Tibial nerve (tissue), 4 donors: ENCODE data around the gene AEBP2. TPM values are rescaled to one million over a fixed set of nuclear protein-coding genes. Genes with fewer than 3 reads are reported as not detected.

Experiments used
- DNase-seq, 2 donors: peaks; one replicate each; pipeline ENCODE4 v3.0.0-alpha.2; 2019; ENCODE audit warnings: low spot score in 2 of 2
- H3K27ac ChIP-seq, 4 donors: fragments of 200-600 bp; sonication (generic) in 3 of 4; one replicate each; pipeline ENCODE4 v1.5.1; 2017 to 2019; ENCODE audit warnings: mild to moderate bottlenecking in 1 of 4
- H3K27me3 ChIP-seq, 2 donors: fragments of 200-600 bp; sonication (generic) in 1 of 2; one replicate each; pipeline versions ENCODE4 v1.5.1 to v1.6.0; 2017 to 2019
- H3K36me3 ChIP-seq, 3 donors: fragments of 200-600 bp; sonication (generic); one replicate each; pipeline ENCODE4 v1.5.1; 2018 to 2019
- H3K4me1 ChIP-seq, 4 donors: fragments of 200-600 bp; sonication (generic) in 3 of 4; one replicate each; pipeline ENCODE4 v1.5.1; 2017 to 2019
- H3K4me3 ChIP-seq, 4 donors: fragments of 200-600 bp; sonication (generic) in 3 of 4; one replicate each; pipeline ENCODE4 v1.5.1; 2017 to 2019; ENCODE audit warnings: mild to moderate bottlenecking in 1 of 4, moderate library complexity in 1 of 4
- H3K9me3 ChIP-seq, 4 donors: fragments of 200-600 bp; sonication (generic) in 3 of 4; one replicate each; pipeline ENCODE4 v1.5.1; 2017 to 2019
- EP300 ChIP-seq, 2 donors: sonication (generic); formaldehyde crosslinking; IDR thresholded peaks; one replicate each; pipeline ENCODE4 v1.6.1; 2017; ENCODE audit warnings: antibody characterized with exemption in 2 of 2, mild to moderate bottlenecking in 1 of 2
- POLR2A ChIP-seq, 2 donors: fragments of 450-650 bp; IDR thresholded peaks; one replicate each; pipeline ENCODE4 v1.6.1; 2017; ENCODE audit warnings: antibody characterized with exemption in 2 of 2, mild to moderate bottlenecking in 2 of 2, moderate library complexity in 2 of 2
- WGBS, 2 donors: methylation state at CpG; one replicate each; pipeline ENCODE4 v1.1.5; 2018; 5-methylcytosine and 5-hydroxymethylcytosine counted together
- total RNA-seq, 4 donors: library from RNA; depleted of rRNA; stranded (reverse); fragments of >200 nt; gene quantifications; one replicate each; pipeline ENCODE4 v1.1.0, GENCODE V29; 2016
- TF ChIP-seq, protein P1 (sequence below), 5 experiments: fragments of 200-600 bp in 3 of 5; fragments of 450-650 bp in 2 of 5; sonication (generic) in 3 of 5; IDR thresholded peaks; one replicate each; pipeline ENCODE4 v1.5.1; 2016 to 2019; ENCODE audit warnings: antibody characterized with exemption in 5 of 5, mild to moderate bottlenecking in 3 of 5, moderate library complexity in 2 of 5

Gene AEBP2
- total RNA-seq, 4 donors from 2014 or later = 35.7 to 55.9 (median 45.7) TPM

- H3K9me3 ChIP-seq = no peaks in the 10 kb centered on the region
- H3K36me3 ChIP-seq = peaks cover 0 to 9% (median 0%) of the 10 kb centered on the region in 3 donors
- H3K4me1 ChIP-seq = peaks cover 0 to 46% (median 5%) of the 10 kb centered on the region in 4 donors
- no peak overlapping the region for H3K4me3 ChIP-seq
- H3K27ac ChIP-seq = no peak overlapping the region
- 91 to 97% methylated on average over 2 of the region's 2 CpGs for WGBS, 2 donors
- no peak for DNase-seq
- no peaks in the 10 kb centered on the region for H3K27me3 ChIP-seq
- TF ChIP-seq EP300 (IDR thresholded peaks at IDR 0.05) (no peak), POLR2A (IDR thresholded peaks at IDR 0.05) (no peak)
- TF ChIP-seq, protein P1, sequence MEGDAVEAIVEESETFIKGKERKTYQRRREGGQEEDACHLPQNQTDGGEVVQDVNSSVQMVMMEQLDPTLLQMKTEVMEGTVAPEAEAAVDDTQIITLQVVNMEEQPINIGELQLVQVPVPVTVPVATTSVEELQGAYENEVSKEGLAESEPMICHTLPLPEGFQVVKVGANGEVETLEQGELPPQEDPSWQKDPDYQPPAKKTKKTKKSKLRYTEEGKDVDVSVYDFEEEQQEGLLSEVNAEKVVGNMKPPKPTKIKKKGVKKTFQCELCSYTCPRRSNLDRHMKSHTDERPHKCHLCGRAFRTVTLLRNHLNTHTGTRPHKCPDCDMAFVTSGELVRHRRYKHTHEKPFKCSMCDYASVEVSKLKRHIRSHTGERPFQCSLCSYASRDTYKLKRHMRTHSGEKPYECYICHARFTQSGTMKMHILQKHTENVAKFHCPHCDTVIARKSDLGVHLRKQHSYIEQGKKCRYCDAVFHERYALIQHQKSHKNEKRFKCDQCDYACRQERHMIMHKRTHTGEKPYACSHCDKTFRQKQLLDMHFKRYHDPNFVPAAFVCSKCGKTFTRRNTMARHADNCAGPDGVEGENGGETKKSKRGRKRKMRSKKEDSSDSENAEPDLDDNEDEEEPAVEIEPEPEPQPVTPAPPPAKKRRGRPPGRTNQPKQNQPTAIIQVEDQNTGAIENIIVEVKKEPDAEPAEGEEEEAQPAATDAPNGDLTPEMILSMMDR (IDR thresholded peaks at IDR 0.05) = no peak
Observed at GRCh38 chr12:19458733-19459132, 19.4 kb downstream of the AEBP2 start.

GRCh38 chr12:19461999-19462398 lies 22.7 kb downstream of the AEBP2 start:
- TF ChIP-seq POLR2A (IDR thresholded peaks at IDR 0.05) (no peak), EP300 (IDR thresholded peaks at IDR 0.05) (no peak)
- TF ChIP-seq, protein P1 (IDR thresholded peaks at IDR 0.05) = no peak
- H3K27ac ChIP-seq = no peak overlapping the region
- H3K4me1 ChIP-seq = peaks cover 0 to 30% (median 5%) of the 10 kb centered on the region in 4 donors
- no peak overlapping the region for H3K4me3 ChIP-seq
- H3K36me3 ChIP-seq = peaks cover 0 to 14% (median 0%) of the 10 kb centered on the region in 3 donors
- DNase-seq = no peak
- H3K27me3 ChIP-seq = no peaks in the 10 kb centered on the region
- 9 to 16% methylated on average over 1 of the region's 1 CpG for WGBS, 2 donors
- no peaks in the 10 kb centered on the region for H3K9me3 ChIP-seq

- DNase-seq = no peak
- TF ChIP-seq EP300 (IDR thresholded peaks at IDR 0.05) (no peak), POLR2A (IDR thresholded peaks at IDR 0.05) (no peak)
- TF ChIP-seq, protein P1 (IDR thresholded peaks at IDR 0.05) = no peak
- Histone ChIP-seq H3K27me3 (no peaks in the 10 kb centered on the region), H3K9me3 (no peaks in the 10 kb centered on the region), H3K36me3 (peaks cover 0 to 18% (median 0%) of the 10 kb centered on the region in 3 donors), H3K4me3 (no peak overlapping the region), H3K4me1 (peaks cover 0 to 29% (median 5%) of the 10 kb centered on the region in 4 donors), H3K27ac (no peak overlapping the region)
- whole genome bisulfite sequencing, 2 donors = 38 to 40% methylated on average over 5 of the region's 5 CpGs
Observed at GRCh38 chr12:19462406-19462805, 23.1 kb downstream of the AEBP2 start.

- TF ChIP-seq POLR2A (IDR thresholded peaks at IDR 0.05) = no peak
- TF ChIP-seq EP300 (IDR thresholded peaks at IDR 0.05) = no peak
- TF ChIP-seq, protein P1 (IDR thresholded peaks at IDR 0.05) = no peak
- H3K4me1 ChIP-seq = peaks cover 0 to 29% (median 5%) of the 10 kb centered on the region in 4 donors
- H3K36me3 ChIP-seq = peaks cover 0 to 32% (median 0%) of the 10 kb centered on the region in 3 donors
- no peak overlapping the region for H3K4me3 ChIP-seq
- DNase-seq = no peak
- H3K27ac ChIP-seq = no peak overlapping the region
- H3K9me3 ChIP-seq = no peaks in the 10 kb centered on the region
- no peaks in the 10 kb centered on the region for H3K27me3 ChIP-seq
Observed at GRCh38 chr12:19464192-19464580, 24.9 kb downstream of the AEBP2 start.

DNA sequence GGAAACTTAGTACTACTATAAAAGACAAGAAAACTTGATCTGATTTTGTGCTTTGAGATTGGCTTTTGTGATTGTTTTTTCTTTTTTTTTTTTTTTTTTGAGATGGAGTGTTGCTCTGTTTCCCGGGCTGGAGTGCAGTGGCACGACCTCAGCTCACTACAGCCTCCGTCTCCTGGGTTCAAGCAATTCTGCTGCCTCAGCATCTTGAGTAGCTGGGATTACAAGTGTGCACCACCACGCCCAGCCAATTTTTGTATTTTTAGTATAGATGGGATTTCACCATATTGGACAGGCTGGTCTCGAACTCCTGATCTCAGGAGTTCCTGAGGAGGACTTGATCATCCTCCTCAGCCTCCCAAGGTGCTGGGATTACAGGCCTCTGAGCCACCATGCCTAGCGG lies 26.4 kb downstream of the AEBP2 start:
- 73 to 76% methylated on average over 6 of the region's 6 CpGs for WGBS, 2 donors
- Histone ChIP-seq H3K9me3 (no peaks in the 10 kb centered on the region), H3K4me3 (no peak overlapping the region), H3K27me3 (no peaks in the 10 kb centered on the region), H3K27ac (no peak overlapping the region), H3K36me3 (peaks cover 0 to 35% (median 0%) of the 10 kb centered on the region in 3 donors), H3K4me1 (peaks cover 0 to 29% (median 5%) of the 10 kb centered on the region in 4 donors)
- no peak for DNase-seq
- TF ChIP-seq, protein P1 (IDR thresholded peaks at IDR 0.05) = no peak
- no peak for TF ChIP-seq POLR2A (IDR thresholded peaks at IDR 0.05)
- no peak for TF ChIP-seq EP300 (IDR thresholded peaks at IDR 0.05)
